AML-193 (cell line): Measurements from ENCODE around the gene GGNBP2.
"Not testable (repeated sequence)": the region's sequence is repeated elsewhere in the genome, so short reads cannot be mapped to it uniquely, and the experiment has no call there.

Source experiments
- DNase-seq, 2 experiments: peaks; one replicate each; lab custom pipeline; 2025; lab: John Stamatoyannopoulos, UW

The GGNBP2 gene

DNA sequence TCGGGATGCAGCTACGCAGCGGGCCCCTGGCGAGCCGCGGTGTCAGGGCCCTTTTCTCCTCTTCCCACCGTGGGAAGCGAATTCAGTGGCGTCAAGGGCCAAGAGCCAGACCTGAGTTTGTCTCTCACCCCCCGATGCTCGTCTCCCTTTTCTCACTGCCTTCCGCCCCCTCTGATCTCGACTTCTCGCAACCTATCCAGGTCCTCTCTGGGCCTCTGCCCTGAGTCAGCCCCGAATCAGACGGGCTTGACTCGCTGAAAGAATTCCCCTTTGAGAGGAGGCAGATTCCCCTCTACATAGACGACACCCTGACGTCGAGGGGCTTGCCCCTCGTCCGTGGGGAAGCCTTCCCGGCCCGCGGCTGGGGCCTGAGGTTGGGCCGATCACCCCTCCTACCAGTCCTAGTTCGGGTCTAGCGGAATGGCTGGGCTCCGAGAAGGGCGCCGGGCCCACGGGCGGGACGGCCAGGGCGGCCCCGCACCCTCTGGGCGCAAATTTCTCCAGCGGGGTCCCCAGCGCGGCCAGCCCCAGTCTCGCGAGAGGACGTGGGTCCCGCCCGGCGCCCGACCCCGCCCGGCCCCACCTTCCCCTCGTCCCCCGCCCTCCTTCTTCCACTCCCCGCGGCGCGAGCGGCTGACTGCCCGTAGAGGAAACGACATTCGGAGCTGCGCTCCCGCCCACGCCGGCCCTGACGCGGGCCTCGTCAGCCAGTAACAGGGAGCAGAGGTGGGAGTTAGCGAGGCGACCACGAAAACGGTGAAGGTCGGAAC lies at the start of gene GGNBP2:
GGNBP2 (plus strand) TSS at position 613 of the 770 bp plus-strand sequence. CDS start 806 bp downstream, outside the sequence.
- peak; percentile 88 to 93 for DNase-seq

GRCh38 chr17:36495076-36495578 lies 49.6 kb upstream of the GGNBP2 start:
- DNase-seq: peak; percentile 15 to 31

GRCh38 chr17:36496018-36496789 lies 48.5 kb upstream of the GGNBP2 start:
- DNase-seq: no peak

DNA sequence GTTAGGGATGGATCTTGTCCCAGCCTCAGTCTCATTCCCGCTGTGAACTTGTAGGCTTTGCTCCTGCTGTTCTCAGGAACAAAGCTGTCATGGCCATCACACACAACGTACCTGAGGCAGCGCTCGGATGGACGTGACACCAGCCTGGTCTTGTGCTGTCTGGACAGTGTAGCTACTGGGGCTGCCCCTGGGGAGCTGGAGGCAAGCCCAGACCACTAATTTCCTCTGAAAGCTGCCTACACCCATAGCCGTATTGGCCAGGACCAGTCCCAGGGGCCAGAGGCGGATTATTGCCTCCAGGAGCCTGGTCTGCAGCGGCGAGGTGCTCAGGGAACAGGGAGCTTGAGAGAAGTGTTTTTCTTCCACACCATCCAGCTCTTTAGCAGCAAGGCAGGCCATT lies 46.6 kb upstream of the GGNBP2 start:
- no peak for DNase-seq

GRCh38 chr17:36498560-36499300 lies 46.0 kb upstream of the GGNBP2 start:
- DNase-seq: no peak

DNA sequence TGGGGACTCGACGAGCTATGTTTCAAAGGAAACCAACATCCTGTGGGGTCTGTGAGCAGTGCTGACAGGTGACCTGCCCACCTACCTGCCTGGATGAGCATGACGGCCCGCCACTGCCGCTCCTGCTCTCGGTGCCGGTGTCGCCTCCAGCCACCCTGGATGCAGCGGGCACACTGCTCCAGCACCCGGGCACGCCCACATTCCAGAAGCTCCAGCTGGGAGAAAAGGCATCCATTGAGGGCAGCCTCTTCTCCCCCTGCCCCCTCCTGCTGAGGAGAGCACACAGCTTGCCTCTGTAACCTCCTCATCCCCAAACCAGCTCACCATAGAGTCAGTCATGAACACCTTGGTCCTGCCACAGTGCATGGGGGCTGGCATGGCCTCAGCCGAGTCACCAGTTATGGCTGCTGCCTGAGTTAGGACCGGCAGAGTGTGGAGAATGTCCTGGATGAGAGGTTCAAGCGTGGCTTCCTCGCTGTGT lies 43.9 kb upstream of the GGNBP2 start:
- DNase-seq: no peak

DNA sequence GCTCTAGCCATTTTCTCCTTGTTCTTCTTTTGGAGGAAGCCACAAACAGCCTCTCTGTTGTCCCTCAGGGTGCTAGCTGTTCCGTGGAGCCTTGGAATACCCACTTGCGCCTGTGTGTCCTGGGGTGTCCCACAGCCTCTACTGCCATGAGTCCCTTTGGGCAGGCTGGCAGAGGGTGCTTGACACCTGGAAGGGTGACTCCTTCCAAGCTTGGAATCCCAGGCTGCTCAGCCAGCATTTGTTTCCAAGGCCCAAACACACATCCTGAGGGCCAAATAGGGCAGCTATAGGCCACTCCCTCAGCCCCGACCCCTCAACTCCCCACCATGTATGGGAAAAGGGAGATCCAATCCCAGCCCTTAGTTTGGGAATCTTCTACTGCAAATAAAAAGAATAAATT lies 43.4 kb upstream of the GGNBP2 start:
- DNase-seq: no peak

- no peak for DNase-seq
These were observed 42.8 kb upstream of the GGNBP2 start for GRCh38 chr17:36501963-36502362.

GRCh38 chr17:36503456-36504155 lies 41.1 kb upstream of the GGNBP2 start:
- no peak for DNase-seq

GRCh38 chr17:36504156-36504545 lies 40.6 kb upstream of the GGNBP2 start:
- DNase-seq: no peak

DNA sequence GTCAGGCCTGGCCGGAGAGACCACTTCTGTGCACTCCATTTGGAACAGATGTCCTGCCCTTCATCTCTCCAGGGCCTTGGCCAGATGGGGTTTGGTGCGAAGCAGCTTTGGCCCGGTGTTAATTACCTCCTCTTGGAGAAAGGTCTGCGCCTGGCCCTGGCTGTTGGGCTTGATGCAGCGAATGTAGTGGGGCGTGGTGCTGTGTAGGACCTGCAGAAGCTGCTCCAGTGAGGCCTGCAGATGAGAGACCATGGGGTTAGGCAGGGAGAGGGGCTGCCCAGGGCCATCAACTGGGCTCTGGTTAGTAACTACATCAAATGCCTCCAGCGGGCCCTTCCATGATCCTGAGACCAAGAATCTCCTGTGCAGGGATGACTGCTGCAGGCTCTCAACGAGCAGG lies 39.5 kb upstream of the GGNBP2 start:
- no peak for DNase-seq

DNA sequence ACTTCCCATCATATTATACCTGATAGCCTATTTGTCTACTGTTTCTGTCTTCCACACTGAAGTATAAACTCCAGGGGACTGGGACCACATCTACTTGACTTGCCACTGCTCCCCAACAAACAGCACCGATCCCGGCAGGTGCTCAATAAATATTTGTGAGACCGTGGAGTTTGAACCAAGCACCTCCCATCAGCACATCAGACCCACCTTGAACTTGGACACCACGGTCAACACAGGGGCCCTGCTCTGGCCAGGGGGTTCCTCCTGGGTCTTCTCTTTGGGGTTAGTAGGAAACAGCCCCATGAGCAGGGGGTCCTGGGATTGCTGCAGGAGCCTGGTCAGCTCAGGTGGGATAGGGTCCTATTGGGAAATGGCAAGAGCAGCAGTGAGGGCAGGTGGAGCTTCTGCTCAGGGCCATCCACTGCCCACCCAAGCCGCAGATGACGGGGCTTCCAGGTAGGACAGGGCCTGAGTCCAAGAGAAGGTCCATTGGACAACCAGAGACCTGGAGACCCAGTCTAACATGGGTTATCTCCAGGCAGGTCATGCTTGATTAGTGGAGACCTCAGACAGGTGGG lies 38.4 kb upstream of the GGNBP2 start:
- no peak for DNase-seq

- DNase-seq: no peak
These were observed 37.9 kb upstream of the GGNBP2 start for GRCh38 chr17:36506831-36507230.

DNA sequence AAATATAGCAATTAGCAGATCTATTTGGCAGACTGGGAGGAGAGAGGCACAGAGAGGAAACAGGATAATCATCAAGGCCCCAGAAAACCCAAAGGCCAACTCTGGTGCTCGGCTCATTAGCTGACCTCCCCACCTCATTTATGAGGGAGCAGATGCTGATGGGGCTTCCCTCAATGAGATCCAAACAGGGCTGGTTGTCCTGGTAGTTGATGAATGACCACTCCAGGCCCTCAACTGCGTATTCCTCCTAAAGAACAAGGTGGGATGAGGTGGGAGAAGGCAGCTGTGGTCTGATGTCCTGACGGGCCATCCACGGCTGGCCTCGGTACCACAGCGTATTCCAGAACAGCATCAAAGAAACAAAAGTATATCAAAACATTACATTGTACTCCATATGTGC lies 37.5 kb upstream of the GGNBP2 start:
- no peak for DNase-seq

GRCh38 chr17:36508439-36508838 lies 36.3 kb upstream of the GGNBP2 start:
- DNase-seq: not testable (repeated sequence)

- no peak for DNase-seq
These were observed 35.3 kb upstream of the GGNBP2 start for GRCh38 chr17:36509272-36509985.

DNA sequence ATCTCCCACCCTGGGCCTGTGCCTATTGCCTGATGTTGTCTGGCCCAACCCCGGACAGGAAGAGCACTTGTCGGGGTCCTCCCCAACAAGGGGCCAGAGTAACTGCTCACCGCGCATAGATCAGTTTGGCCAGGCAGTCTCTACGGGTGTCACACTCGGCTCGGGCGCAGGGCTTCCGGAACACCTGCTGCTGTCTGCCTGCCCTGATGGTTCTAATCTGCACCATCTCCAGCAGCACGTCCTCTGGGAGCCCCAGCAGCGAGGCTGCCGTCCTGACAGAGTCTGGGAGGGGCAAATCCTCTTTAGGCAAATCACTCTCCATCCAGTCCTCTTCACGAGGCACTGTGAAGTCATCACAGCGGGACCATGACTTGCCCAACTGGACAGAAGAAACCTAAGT lies 34.1 kb upstream of the GGNBP2 start:
- no peak for DNase-seq

- no peak for DNase-seq
These were observed 33.5 kb upstream of the GGNBP2 start for GRCh38 chr17:36511216-36511615.

DNA sequence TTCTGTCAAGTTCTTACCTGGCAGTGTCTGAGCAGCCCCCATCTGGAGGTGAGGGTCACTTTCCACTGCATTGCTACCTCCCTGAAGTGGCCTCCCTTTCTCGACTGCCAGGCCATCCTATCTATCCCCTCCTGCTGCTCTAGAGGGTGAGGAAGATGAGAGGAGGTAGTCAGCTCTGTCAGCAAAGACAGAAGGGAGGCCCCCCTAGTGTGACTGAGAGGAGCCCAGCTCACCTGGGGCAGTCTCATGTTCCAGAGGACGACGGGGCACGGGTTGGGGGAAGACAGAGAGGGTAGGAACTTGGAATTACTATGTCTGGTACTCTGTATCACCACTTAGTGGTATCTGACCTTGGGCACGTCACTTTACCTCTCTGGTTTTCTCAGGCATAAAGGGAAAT lies 32.1 kb upstream of the GGNBP2 start:
- DNase-seq: no peak

DNA sequence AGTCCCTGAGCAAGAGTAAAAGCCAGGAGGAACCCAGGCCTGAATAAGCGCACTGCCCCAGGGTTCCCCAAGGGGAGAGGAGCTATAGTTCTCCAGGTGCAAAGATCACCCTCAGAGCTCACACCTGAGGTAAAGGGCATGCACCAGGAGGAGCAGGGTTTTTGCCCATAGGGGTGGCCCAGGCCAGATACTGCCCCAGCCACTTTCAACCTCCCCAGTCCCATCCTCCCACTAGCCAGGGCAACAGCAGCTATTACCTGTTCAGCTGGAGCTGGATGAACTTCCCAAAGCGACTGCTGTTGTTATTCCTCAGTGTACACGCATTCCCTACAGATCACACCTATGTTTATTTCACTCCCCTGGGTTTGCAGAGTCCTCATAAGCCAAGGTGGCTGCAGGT lies 29.9 kb upstream of the GGNBP2 start:
- DNase-seq: no peak

- DNase-seq: no peak
These were observed 28.9 kb upstream of the GGNBP2 start for GRCh38 chr17:36515837-36516236.
